Measurements from ENCODE around the gene ZNF414.

Gene ZNF414

GRCh38 chr19:8468761-8469373 is 45.1 kb downstream of the ZNF414 start:
- DNase-seq (ENCODE audit: extremely low read depth in 1 of 2, low read depth in 1 of 2) = no peak

GRCh38 chr19:8468124-8468523 is 45.8 kb downstream of the ZNF414 start:
- no peak for DNase-seq (ENCODE audit: extremely low read depth in 1 of 2, low read depth in 1 of 2)

GRCh38 chr19:8466018-8466417 is 47.9 kb downstream of the ZNF414 start:
- DNase-seq (ENCODE audit: extremely low read depth in 1 of 2, low read depth in 1 of 2) = no peak

- DNase-seq (ENCODE audit: extremely low read depth in 1 of 2, low read depth in 1 of 2) = no peak
These were observed 50.6 kb downstream of the ZNF414 start for GRCh38 chr19:8463365-8463764.

GRCh38 chr19:8462571-8462970 is 51.4 kb downstream of the ZNF414 start:
- DNase-seq (ENCODE audit: extremely low read depth in 1 of 2, low read depth in 1 of 2) = no peak

GRCh38 chr19:8461891-8462290 is 52.1 kb downstream of the ZNF414 start:
- DNase-seq (ENCODE audit: extremely low read depth in 1 of 2, low read depth in 1 of 2) = no peak

GRCh38 chr19:8461376-8461775 is 52.6 kb downstream of the ZNF414 start:
- no peak for DNase-seq (ENCODE audit: extremely low read depth in 1 of 2, low read depth in 1 of 2)

GRCh38 chr19:8460516-8461298 is 53.3 kb downstream of the ZNF414 start:
- DNase-seq (ENCODE audit: extremely low read depth in 1 of 2, low read depth in 1 of 2) = no peak
